Measurements from ENCODE around the gene ZFHX2. TPM values are rescaled to one million over a fixed set of nuclear protein-coding genes. Genes with fewer than 3 reads are reported as not detected.
A peak's percentile ranks its signal among the peaks of the same experiment; 100 is the strongest.

ZFHX2 gene
- total and polyA plus RNA-seq, 2 of the 13 experiments (the other 11 are each of a cell fraction or from before 2014, with no cell fraction given) = 0.17 to 0.44 TPM

GRCh38 chr14:23582906-23583760 lies 31.6 kb upstream of the ZFHX2 start (continued):
- TF ChIP-seq ATF2 (CRISPR knock-in tag; IDR thresholded peaks at IDR 0.05) (peak; percentile 25; the same call in 1 of the 2 replicates), MTERF4 (CRISPR knock-in tag; IDR thresholded peaks at IDR 0.05) (no peak), SRSF9 (IDR thresholded peaks at IDR 0.05; ENCODE audit: borderline replicate concordance, insufficient read depth, low read depth, low read length, poor library complexity, severe bottlenecking) (no peak), CENPBD1 (CRISPR knock-in tag; IDR thresholded peaks at IDR 0.05; ENCODE audit: borderline replicate concordance, low read depth) (no peak), TAF1 (CRISPR knock-in tag; IDR thresholded peaks at IDR 0.05) (no peak; the same call in 1 of the 2 replicates), NFRKB (IDR thresholded peaks at IDR 0.05) (no peak), ZNF782 (CRISPR knock-in tag; IDR thresholded peaks at IDR 0.05; ENCODE audit: borderline replicate concordance) (no peak), CSRNP1 (CRISPR knock-in tag; IDR thresholded peaks at IDR 0.05) (peak; percentile 24; the same call in 1 of the 2 replicates), ZFYVE20 (CRISPR knock-in tag; IDR thresholded peaks at IDR 0.05; ENCODE audit: borderline replicate concordance, low read depth) (no peak), NFE2L1 (CRISPR knock-in tag; IDR thresholded peaks at IDR 0.05; ENCODE audit: borderline replicate concordance) (no peak), SKI (IDR thresholded peaks at IDR 0.05; ENCODE audit: partially characterized antibody) (no peak), SMARCC2 (IDR thresholded peaks at IDR 0.05) (no peak), MED8 (CRISPR knock-in tag; IDR thresholded peaks at IDR 0.05; ENCODE audit: insufficient replicate concordance) (peak; percentile 87), ZNF761 (CRISPR knock-in tag; conservative IDR thresholded peaks at IDR 0.05) (no peak), ZNF225 (CRISPR knock-in tag; IDR thresholded peaks at IDR 0.05) (no peak), PAF1 (CRISPR knock-in tag; IDR thresholded peaks at IDR 0.05) (peak; percentile 62; the same call in 1 of the 2 replicates), SMYD3 (CRISPR knock-in tag; IDR thresholded peaks at IDR 0.05) (no peak), NCOA1 (CRISPR knock-in tag; IDR thresholded peaks at IDR 0.05) (no peak), ZNF780A (CRISPR knock-in tag; IDR thresholded peaks at IDR 0.05) (no peak), ZNF709 (CRISPR knock-in tag; IDR thresholded peaks at IDR 0.05) (no peak), ZSCAN29 (CRISPR knock-in tag; conservative IDR thresholded peaks at IDR 0.05) (0 out of 2 replicates have a peak, but pooled peaks have one; percentile 8), MED1 (CRISPR knock-in tag; IDR thresholded peaks at IDR 0.05) (peak; percentile 56; the same call in 1 of the 2 replicates), MAX (IDR thresholded peaks at IDR 0.05) (no peak), RBFOX2 (IDR thresholded peaks at IDR 0.05; ENCODE audit: low read depth, low read length) (peak; percentile 87)

All from HepG2 (cell line).